Measurements from ENCODE around the gene AGK.

DNA sequence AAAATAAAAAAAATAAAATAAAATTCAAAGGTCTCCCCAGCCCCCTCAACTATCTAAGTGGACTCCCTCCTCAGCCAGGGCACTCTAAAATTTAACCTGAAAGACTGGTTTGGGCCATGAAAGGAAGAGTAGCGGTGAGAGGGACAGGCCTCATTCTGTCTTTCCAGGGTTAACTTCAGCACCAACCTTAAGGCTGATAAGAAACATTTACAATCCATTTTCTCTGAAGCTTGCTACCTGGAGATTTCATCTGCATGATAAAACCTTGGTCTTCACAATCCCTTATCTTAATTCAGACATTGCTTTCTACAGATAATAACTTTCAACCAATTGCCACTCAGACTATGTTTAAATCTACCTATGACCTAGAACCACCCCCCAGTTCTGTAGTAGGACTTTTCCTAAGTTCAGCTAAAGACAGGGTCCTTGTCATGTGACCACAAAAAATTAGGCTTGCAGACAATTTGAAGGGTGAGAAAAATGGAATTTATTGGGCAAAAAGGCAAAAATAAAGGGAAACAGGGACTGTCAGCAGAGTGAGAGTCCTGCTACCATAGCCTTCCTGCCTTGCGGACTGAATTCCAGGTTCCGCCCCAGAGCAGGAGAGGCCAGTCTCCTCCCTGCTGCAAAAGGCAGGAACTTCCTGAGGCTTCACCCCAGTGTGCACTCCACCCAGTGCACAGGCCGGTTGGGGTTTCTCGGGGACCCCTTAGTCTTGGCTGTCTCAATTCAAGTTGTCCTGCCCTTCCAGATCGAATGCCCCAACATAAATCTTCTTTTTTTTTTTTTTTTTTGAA is 26.0 kb downstream of the AGK start:
- TF ChIP-seq EZH2 (IDR thresholded peaks at IDR 0.05; ENCODE audit: low read length), result no peak
- TF ChIP-seq, protein P1, sequence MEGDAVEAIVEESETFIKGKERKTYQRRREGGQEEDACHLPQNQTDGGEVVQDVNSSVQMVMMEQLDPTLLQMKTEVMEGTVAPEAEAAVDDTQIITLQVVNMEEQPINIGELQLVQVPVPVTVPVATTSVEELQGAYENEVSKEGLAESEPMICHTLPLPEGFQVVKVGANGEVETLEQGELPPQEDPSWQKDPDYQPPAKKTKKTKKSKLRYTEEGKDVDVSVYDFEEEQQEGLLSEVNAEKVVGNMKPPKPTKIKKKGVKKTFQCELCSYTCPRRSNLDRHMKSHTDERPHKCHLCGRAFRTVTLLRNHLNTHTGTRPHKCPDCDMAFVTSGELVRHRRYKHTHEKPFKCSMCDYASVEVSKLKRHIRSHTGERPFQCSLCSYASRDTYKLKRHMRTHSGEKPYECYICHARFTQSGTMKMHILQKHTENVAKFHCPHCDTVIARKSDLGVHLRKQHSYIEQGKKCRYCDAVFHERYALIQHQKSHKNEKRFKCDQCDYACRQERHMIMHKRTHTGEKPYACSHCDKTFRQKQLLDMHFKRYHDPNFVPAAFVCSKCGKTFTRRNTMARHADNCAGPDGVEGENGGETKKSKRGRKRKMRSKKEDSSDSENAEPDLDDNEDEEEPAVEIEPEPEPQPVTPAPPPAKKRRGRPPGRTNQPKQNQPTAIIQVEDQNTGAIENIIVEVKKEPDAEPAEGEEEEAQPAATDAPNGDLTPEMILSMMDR (optimal IDR thresholded peaks at IDR 0.05 in 1 of 3, IDR thresholded peaks at IDR 0.05 in 1 of 3, conservative IDR thresholded peaks at IDR 0.05 in 1 of 3; ENCODE audit: extremely low read depth in 1 of 3, insufficient read depth in 2 of 3, low read length in 3 of 3), result no peak

Measured in keratinocyte (primary cell).